ENCODE data around the gene HEATR5B.

GRCh38 chr2:36941867-36942266 is 142.3 kb downstream of the HEATR5B start:
- TF ChIP-seq CTCF (IDR thresholded peaks at IDR 0.05; ENCODE audit: insufficient read depth, low read depth, low read length) (no peak), EZH2 (IDR thresholded peaks at IDR 0.05; ENCODE audit: insufficient read depth, low read length) (no peak)

All from astrocyte (in vitro differentiated cells and primary cell).